ENCODE data around the gene CLIC5. TPM values are rescaled to one million over a fixed set of nuclear protein-coding genes. Genes with fewer than 3 reads are reported as not detected.

CLIC5 gene
- total RNA-seq, 1 donor from 2014 or later, result 1.1 TPM

- peak; percentile 11 for DNase-seq
- Mint-ChIP-seq H3K27me3 (peaks cover 28% of the 10 kb centered on the region), H3K9me3 (peaks cover 4% of the 10 kb centered on the region), H3K36me3 (ENCODE audit: low read depth) (no peaks in the 10 kb centered on the region), H3K27ac (no peak overlapping the region), H3K4me1 (peaks cover 11% of the 10 kb centered on the region), H3K4me3 (no peak overlapping the region)
- intact Hi-C loops (cut with micrococcal nuclease), result no loop called here
These were observed 7.7 kb upstream of the CLIC5 start for GRCh38 chr6:46023216-46023915.

- Mint-ChIP-seq H3K9me3 (peaks cover 4% of the 10 kb centered on the region), H3K27me3 (peaks cover 35% of the 10 kb centered on the region), H3K4me3 (no peak overlapping the region), H3K27ac (no peak overlapping the region), H3K36me3 (ENCODE audit: low read depth) (no peaks in the 10 kb centered on the region), H3K4me1 (peaks cover 11% of the 10 kb centered on the region)
- intact Hi-C loops (cut with micrococcal nuclease), result no loop called here
- peak; percentile 53 for DNase-seq
These were observed 6.7 kb upstream of the CLIC5 start for GRCh38 chr6:46022106-46022948.

GRCh38 chr6:46017726-46018125 is 2.1 kb upstream of the CLIC5 start:
- Mint-ChIP-seq H3K36me3 (ENCODE audit: low read depth) (peaks cover 2% of the 10 kb centered on the region), H3K27me3 (peaks cover 33% of the 10 kb centered on the region), H3K9me3 (peaks cover 7% of the 10 kb centered on the region), H3K4me3 (no peak overlapping the region), H3K27ac (no peak overlapping the region), H3K4me1 (peaks cover 38% of the 10 kb centered on the region)
- intact Hi-C loops (cut with micrococcal nuclease), result loop anchor here (10.0 kb wide), 5 partner anchors 183 to 853 kb away; no protein-coding TSS in a partner anchor
- DNase-seq, result peak; percentile 51

- Mint-ChIP-seq H3K36me3 (ENCODE audit: low read depth) (peaks cover 2% of the 10 kb centered on the region), H3K27me3 (peaks cover 31% of the 10 kb centered on the region), H3K4me1 (peaks cover 43% of the 10 kb centered on the region), H3K9me3 (peaks cover 7% of the 10 kb centered on the region), H3K27ac (no peak overlapping the region), H3K4me3 (peak overlapping the region; percentile 83)
- peak; percentile 57 for DNase-seq
- intact Hi-C loops (cut with micrococcal nuclease), result loop anchor here (10.0 kb wide), 5 partner anchors 181 to 851 kb away; no protein-coding TSS in a partner anchor
These were observed 476 bp upstream of the CLIC5 start for GRCh38 chr6:46016063-46016608.

- peak overlapping the region; percentile 83 for H3K27ac Mint-ChIP-seq
- DNase-seq, result peak; percentile 69
- peaks cover 25% of the 10 kb centered on the region for H3K27me3 Mint-ChIP-seq
- peak overlapping the region; percentile 83 for H3K4me3 Mint-ChIP-seq
- H3K9me3 Mint-ChIP-seq, result peaks cover 4% of the 10 kb centered on the region
- H3K36me3 Mint-ChIP-seq (ENCODE audit: low read depth), result peaks cover 2% of the 10 kb centered on the region
- intact Hi-C loops (cut with micrococcal nuclease), result loop anchor here (5.0 to 10.0 kb wide), 9 partner anchors 113 to 1012 kb away; partner anchors contain the start of genes ENPP4 and SUPT3H
- peaks cover 55% of the 10 kb centered on the region for H3K4me1 Mint-ChIP-seq
These were observed 1.0 kb downstream of the CLIC5 start for GRCh38 chr6:46014511-46015118.

- Mint-ChIP-seq H3K27ac (peak overlapping the region; percentile 83), H3K4me3 (peak overlapping the region; percentile 83), H3K9me3 (peaks cover 4% of the 10 kb centered on the region), H3K4me1 (peaks cover 55% of the 10 kb centered on the region), H3K27me3 (peaks cover 25% of the 10 kb centered on the region), H3K36me3 (ENCODE audit: low read depth) (peaks cover 2% of the 10 kb centered on the region)
- DNase-seq, result no peak
- intact Hi-C loops (cut with micrococcal nuclease), result loop anchor here (5.0 to 10.0 kb wide), 9 partner anchors 113 to 1012 kb away; partner anchors contain the start of genes ENPP4 and SUPT3H
These were observed 1.6 kb downstream of the CLIC5 start for GRCh38 chr6:46014046-46014445.

- H3K36me3 Mint-ChIP-seq (ENCODE audit: low read depth), result peaks cover 2% of the 10 kb centered on the region
- H3K4me3 Mint-ChIP-seq, result peak overlapping the region; percentile 83
- intact Hi-C loops (cut with micrococcal nuclease), result loop anchor here (5.0 to 10.0 kb wide), 9 partner anchors 114 to 1011 kb away; partner anchors contain the start of genes ENPP4 and SUPT3H
- DNase-seq, result no peak
- peaks cover 4% of the 10 kb centered on the region for H3K9me3 Mint-ChIP-seq
- peak overlapping the region; percentile 26 for H3K27ac Mint-ChIP-seq
- peaks cover 22% of the 10 kb centered on the region for H3K27me3 Mint-ChIP-seq
- H3K4me1 Mint-ChIP-seq, result peaks cover 55% of the 10 kb centered on the region
These were observed 2.0 kb downstream of the CLIC5 start for GRCh38 chr6:46013639-46014038.

GRCh38 chr6:46012834-46013233 is 2.8 kb downstream of the CLIC5 start:
- no peak for DNase-seq
- Mint-ChIP-seq H3K9me3 (peaks cover 4% of the 10 kb centered on the region), H3K4me3 (no peak overlapping the region), H3K4me1 (peaks cover 55% of the 10 kb centered on the region), H3K27ac (no peak overlapping the region), H3K36me3 (ENCODE audit: low read depth) (peaks cover 2% of the 10 kb centered on the region), H3K27me3 (peaks cover 17% of the 10 kb centered on the region)
- intact Hi-C loops (cut with micrococcal nuclease), result loop anchor here (5.0 to 10.0 kb wide), 9 partner anchors 114 to 1011 kb away; partner anchors contain the start of genes ENPP4 and SUPT3H

GRCh38 chr6:46011188-46012085 is 4.2 kb downstream of the CLIC5 start:
- Mint-ChIP-seq H3K4me1 (peaks cover 52% of the 10 kb centered on the region), H3K27ac (peak overlapping the region; percentile 79)
- intact Hi-C loops (cut with micrococcal nuclease), result loop anchor here (1.0 to 10.0 kb wide), 10 partner anchors 87 to 1009 kb away; partner anchors contain the start of genes ENPP4 and SUPT3H

GRCh38 chr6:46010771-46011170 is 4.9 kb downstream of the CLIC5 start:
- Mint-ChIP-seq H3K4me3 (peak overlapping the region; percentile 64), H3K9me3 (no peaks in the 10 kb centered on the region), H3K36me3 (ENCODE audit: low read depth) (no peaks in the 10 kb centered on the region), H3K27ac (peak overlapping the region; percentile 79), H3K4me1 (peaks cover 50% of the 10 kb centered on the region), H3K27me3 (peaks cover 9% of the 10 kb centered on the region)
- DNase-seq, result no peak
- intact Hi-C loops (cut with micrococcal nuclease), result loop anchor here (1.0 to 10.0 kb wide), 10 partner anchors 86 to 1008 kb away; partner anchors contain the start of genes ENPP4 and SUPT3H

More at GRCh38 chr6:46011188-46012085, 4.2 kb downstream of the CLIC5 start:
- peaks cover 9% of the 10 kb centered on the region for H3K27me3 Mint-ChIP-seq
- H3K9me3 Mint-ChIP-seq, result no peaks in the 10 kb centered on the region
- H3K4me3 Mint-ChIP-seq, result peak overlapping the region; percentile 64
- DNase-seq, result peak; percentile 91
- H3K36me3 Mint-ChIP-seq (ENCODE audit: low read depth), result no peaks in the 10 kb centered on the region

GRCh38 chr6:46010270-46010669 is 5.4 kb downstream of the CLIC5 start:
- Mint-ChIP-seq H3K4me3 (no peak overlapping the region), H3K27me3 (peaks cover 9% of the 10 kb centered on the region), H3K9me3 (no peaks in the 10 kb centered on the region), H3K4me1 (peaks cover 50% of the 10 kb centered on the region), H3K36me3 (ENCODE audit: low read depth) (no peaks in the 10 kb centered on the region), H3K27ac (peak overlapping the region; percentile 32)
- DNase-seq, result no peak
- intact Hi-C loops (cut with micrococcal nuclease), result loop anchor here (5.0 to 10.0 kb wide), 9 partner anchors 117 to 1008 kb away; partner anchors contain the start of genes ENPP4 and SUPT3H

- Mint-ChIP-seq H3K27ac (no peak overlapping the region), H3K36me3 (ENCODE audit: low read depth) (no peaks in the 10 kb centered on the region), H3K27me3 (peaks cover 5% of the 10 kb centered on the region), H3K4me3 (no peak overlapping the region), H3K4me1 (no peaks in the 10 kb centered on the region), H3K9me3 (no peaks in the 10 kb centered on the region)
- intact Hi-C loops (cut with micrococcal nuclease), result no loop called here
- DNase-seq, result no peak
These were observed 13.4 kb downstream of the CLIC5 start for GRCh38 chr6:46002264-46002663.
